Stimulated activated CD8-positive, alpha-beta memory T cell treated with anti-CD3 and anti-CD28 coated beads, Interleukin-7, amount 100 ng/mL, for 1 hour (primary cell): ENCODE data around the gene CCDC60.

Experiments
- DNase-seq, 2 donors: peaks; one replicate each; pipeline ENCODE4 v3.0.0-alpha.2; 2020; ENCODE audit warnings: low read depth in 2 of 2

The CCDC60 gene, protein sequence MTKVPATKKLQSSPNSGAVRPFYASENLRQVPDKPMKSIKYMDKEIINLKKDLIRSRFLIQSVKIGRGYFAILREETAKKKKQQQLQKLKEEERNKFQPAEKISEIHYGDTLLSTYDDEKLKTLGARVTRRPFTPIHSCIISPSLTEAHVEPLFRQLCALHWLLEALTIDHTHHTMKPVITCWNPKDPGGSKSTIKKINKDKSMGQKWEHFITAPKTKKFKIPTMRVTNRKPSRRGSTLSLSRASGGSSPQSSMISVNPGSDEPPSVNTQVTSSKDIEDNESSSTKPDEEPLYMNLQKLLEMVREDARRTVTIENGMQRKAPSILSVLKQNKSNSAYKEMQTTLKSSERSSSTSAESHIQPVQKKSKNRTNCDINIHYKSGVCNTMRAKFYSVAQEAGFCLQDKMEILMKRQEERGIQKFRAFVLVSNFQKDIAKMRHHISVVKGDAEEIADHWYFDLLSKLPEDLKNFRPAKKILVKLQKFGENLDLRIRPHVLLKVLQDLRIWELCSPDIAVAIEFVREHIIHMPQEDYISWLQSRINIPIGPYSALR

DNA sequence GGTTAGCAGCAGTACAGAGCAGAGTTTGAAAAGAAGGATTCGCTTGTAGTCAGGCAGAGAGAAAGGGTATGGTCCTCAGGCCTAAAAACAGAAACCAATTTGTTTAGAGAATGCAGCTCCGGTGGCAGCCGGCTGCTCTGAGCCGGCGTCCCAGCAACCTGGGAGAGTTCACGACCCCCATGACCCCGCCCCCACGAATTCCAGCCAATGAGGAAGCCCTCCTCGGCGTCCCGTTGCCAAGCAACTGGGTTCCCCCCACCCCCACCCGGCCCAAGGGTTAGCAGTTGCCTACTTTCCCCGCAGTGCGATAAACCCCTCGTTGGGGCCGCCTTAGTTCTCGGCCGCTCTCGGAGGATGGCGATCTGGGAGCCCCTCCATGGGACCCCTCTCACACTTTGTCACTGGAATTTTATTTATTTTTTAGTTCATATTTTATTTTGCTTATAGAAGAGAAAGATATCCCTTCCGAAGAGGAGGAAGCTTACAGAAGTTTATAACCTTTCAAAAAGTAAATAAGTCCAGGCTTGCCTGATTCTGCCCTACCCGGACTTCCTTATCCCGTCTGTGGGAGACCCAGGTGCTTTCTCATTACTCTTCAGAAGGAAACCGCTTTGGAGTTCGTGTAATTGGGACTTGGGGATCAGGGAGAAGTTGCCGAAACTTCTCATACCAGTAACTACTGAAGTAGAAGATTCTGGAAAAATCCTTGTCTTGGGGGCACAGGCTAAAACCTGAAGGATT, at the start of gene CCDC60:
CCDC60 (plus strand) TSS at position 300 of the 741 bp plus-strand sequence. CDS start 448 bp downstream, outside the sequence.
- DNase-seq: no peak

DNA sequence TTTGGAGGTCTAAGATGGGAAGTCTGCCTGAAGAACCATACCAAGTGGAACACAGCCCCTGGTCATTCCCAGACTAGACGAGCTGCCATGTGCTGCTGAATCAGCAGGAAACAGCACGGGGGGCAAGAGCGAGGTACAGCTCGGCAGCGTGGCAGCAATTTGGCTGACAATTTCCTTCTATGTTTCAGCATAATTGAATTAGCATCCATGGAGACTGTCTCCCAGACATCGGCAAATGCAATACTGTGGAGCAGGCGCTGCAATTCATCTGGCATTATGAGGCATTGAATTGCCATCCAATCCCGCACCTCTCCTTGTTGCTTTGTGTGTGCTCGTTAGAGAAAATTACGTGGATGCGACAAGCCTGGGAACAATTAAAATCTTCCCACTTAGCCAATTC, 46.0 kb upstream of the CCDC60 start:
- no peak for DNase-seq

DNA sequence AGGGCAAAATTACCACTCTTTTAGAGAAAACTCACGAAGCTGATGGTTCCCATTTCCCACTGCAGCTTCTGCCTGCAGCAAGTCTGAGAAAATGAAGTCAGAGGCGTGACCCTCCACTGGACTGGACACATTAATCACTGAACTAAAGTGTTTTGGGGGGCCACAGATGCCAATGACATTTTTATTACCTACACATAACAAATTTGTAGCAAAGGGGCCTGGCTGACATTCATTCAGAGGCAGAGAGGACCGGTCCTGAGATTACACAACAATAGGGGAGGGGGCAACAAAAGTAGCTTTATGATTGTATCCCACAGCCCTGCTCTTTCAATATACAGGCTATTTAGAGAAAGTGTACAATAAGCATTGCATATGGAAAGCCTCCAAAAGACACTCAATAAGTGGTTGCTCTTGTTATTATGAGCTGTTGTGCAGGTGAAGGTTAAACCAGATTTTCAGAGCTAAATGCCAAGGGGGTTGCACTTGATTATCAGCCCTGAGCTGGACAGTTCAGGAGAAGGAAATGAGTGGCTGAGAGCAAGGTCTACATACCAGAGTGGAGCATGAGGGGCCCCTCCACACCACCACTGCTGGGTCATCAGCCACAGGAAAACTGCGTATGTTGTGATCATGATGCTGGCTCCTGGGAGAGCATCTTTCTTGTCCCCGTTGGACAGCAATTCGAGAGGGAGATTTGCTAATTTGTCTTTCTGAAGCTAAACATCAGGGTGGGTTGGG, 41.5 kb upstream of the CCDC60 start:
- DNase-seq: no peak

DNA sequence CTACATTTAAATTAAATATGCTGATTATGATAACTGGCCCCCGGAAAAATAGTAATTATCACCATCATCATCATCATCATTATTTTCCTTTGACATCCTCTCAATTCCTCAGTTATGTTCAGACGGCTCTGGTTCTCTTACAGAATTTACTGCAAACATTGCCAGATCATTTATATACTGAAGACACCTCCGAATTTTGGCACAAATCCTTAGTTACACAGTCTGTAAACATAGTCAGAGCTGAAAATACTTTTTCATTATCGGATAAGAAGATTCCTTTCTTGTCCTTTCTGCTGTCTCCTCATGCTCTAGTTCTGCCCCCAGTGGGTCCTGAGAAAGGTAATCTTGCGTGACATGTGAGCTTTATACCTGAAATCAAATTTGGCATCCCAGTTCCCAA, 40.3 kb upstream of the CCDC60 start:
- no peak for DNase-seq

DNA sequence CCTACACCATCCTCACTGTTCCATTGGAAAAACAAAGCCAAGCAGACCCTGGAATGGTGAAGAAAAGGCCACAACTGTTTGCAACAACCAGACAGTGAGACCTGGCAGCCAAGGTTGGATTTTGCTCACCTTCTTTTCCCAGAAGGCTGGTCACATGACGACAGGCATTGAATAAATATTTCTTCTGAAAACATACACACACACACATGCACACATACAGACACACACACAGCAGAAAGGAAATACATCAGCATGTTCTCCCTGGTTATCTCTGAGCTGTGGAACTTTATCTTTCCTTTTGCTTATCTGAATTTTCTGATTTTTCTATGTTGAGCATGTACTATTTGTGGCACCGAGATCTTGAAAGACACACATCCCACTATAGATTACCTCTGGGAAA, 38.0 kb upstream of the CCDC60 start:
- DNase-seq: no peak

DNA sequence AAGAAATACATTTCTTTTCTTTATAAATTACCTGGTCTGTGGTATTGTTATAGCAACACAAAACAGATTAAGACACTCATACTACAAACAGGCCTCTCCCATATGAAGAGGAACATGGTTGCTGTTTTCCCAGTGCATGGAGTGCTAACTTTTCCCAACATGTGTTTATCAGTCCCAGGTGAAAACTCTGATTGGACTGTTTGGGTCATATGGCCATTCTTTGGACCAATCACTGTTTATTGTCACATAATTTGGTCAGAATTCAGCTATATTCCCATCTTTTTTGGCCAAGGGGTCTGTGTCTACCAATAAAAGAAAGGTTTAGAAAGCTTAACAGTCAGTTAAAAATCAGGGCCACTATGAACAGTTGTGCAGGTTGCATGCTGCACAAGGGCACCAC, 35.4 kb upstream of the CCDC60 start:
- no peak for DNase-seq

DNA sequence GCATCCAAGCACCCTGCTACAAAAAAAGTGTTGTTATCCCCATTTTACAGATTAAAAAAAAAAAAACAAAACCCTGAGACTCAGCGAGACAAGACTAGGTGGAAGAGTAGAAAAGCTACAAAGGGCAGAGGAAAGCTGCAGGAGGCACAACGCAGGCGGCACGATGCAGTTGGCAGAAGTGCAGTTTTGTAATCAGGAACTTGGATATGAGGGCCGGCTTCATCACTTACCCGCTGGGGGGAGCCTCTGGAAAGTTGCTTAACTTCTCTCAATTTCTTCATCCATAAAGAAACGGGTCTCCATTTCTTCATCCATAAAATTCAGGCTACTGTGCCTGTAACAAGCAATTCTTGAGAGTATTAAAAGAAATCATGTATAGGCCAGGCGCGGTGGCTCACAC, 33.1 kb upstream of the CCDC60 start:
- no peak for DNase-seq

DNA sequence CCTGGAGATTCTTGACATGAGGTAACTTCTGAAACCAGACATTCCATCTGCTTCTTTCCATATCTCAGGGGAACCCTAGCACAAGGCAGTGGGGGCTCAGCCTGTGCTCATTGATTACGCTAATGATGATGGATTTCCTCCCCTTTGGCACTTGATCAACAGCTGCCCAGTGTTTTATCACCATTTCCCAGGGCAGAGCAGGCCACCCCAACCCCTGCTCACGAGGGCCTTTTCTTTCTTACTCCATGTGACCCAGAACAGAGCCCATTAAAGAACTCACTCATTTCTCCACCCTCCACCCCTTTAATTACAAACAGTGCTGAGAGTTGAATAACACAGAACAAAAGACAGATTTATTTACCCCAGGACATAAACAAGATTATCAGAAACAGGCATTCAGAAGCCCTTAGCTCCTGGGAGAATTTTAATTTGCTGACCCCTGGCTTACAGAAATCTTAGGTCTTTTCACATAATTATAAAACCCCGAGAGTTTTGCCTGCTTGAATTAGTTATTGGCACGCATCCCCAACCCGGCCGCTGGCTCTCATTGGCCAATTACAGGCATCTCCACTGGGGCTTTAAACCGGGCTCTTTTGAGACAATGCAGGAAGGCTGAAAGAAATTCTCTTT, 32.0 kb upstream of the CCDC60 start:
- DNase-seq: no peak

DNA sequence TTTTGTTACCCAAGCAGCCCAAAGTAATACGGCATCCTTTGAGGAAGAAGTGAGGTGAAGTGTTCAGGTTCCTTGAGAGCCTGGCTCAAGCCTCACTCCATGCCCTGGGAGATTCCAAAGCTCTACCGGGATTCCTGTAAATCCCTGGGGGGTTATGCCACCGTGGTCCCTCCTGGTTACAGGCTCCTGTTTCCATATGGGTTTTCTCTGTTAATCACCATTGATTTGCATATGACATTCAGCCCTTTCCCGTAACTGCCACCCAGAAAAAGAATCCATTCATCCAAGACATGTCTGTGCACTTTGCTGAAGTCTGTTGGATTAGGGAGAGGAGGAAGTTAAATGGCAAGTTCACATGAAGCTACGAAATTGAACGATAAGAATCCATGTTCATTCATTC, 27.9 kb upstream of the CCDC60 start:
- DNase-seq: no peak

DNA sequence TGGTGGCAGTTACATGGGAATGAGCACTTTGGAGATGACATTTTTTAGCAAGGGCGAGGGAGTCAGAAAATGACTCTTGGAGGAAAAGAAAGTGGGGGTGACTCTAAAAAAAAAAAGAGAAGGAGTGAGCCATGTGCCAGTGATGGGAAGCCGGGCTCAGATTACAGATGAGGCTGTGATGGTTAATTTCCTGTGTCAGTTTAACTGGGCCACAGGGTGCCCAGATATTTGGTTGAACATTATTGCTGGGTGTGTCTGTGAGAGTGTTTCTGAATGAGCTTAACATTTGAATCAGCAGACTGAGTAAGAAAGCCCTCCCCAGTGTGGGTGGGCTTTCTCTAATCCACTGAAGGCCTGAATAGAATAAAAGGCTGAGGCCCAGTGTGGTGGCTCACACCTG, 26.8 kb upstream of the CCDC60 start:
- DNase-seq: no peak

DNA sequence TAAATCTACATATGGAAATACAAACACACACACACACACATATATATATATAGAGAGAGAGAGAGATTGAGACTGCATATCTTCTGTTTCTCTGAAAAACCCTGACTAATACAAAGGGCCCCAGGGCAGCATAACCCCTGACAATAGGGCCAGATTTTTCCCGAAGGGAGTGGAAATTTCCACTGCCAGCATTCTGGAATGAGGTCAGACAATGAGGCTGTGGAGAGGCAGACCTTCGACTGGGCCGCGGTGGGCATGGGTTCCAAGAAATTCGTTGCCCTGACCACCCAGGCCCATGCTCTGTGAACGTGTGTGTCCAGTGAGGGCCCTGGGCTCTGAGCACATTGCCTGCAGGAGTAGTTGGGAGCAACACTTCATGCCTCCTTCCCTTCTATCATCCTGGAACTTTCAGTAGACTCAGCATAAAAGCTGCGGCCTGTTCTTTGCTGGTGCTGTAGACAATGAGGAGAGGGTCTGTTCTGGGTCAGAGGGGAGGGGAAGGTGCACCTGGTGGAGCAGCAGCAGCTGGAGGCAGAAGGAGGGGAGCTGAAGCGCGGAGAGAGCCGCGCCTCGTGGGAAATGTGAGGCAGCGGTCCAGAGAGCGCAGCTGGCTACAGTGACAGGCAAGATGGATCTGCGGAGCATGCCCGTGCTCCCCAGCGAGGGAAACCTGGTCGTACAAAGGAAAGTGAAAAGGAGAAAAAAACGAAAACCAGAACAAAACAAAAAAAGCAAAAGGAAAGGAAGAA, 25.6 kb upstream of the CCDC60 start:
- no peak for DNase-seq

DNA sequence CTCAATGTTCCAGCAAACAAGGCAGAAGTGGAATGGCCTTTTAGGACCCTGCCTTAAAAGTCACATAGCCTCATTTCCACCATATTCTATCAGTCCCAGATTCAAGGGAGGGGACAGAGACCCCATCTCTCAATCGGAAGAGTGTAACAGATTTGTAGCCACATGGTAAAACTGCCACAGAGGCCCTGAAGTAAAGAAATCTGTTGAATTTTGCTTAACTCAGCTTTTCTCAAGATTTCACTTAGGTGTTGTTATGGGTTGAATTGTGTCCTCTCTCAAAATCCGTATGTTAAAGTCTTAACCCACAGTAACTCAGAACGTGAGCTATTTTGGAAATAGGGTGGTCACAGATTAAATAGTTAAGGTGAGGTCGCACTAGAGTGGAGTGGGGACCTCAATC, 22.7 kb upstream of the CCDC60 start:
- DNase-seq: no peak

DNA sequence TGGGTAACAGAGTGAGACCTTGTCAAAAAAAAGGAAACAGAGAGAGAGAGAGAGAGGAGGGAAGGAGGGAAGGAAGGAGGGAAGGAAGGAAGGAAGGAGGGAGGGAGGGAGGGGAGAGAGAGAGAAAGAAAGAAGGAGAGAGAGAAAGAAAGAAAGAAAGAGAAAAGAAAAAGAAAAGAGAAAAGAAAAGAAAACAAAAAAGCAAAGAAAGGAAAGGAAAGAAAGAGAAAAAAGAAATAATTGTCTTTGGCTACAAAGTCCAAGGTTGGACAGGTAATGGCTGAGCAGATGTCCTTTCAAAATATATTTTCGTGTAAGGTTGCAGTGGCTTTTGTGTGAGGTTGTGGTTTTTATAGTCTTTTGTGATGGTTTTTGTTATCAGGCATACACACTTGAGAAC, 21.6 kb upstream of the CCDC60 start:
- no peak for DNase-seq

DNA sequence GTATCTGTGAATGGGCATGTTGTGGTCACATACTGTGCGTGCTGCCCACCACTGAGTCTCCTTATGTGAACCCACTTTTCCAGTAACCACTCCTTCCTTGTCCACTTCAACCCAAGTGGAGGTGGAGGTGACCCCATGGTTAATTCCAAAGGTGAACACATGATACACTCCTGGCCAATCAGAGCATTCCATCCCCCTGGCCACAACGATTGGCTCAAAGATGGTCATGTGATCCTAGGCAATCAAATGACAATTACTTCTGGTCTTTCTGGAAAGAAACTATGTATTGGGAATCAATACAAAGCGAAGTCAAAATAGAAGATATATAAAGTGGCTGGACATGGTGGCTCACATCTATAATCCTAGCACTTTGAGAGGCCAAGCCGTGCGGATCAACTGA, 20.2 kb upstream of the CCDC60 start:
- no peak for DNase-seq

DNA sequence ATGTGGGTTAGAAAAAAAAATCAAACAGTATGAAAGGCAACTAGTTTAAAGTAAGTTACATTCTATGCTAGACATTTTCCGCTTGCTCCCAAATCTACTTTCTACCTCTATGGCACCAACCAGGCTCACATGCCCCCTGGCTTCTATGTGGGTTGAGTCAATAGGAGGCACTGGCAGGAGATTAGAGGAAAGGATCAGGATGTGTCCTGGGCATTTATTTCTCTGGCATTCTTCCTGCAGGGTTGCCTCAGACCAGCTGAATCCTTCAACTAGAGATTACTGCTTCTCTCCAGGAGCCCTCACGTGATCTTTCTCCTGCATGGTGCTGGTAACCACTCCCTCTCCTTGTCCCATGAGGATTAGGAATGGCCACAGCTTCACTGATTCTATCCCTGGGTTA, 14.9 kb upstream of the CCDC60 start:
- no peak for DNase-seq

DNA sequence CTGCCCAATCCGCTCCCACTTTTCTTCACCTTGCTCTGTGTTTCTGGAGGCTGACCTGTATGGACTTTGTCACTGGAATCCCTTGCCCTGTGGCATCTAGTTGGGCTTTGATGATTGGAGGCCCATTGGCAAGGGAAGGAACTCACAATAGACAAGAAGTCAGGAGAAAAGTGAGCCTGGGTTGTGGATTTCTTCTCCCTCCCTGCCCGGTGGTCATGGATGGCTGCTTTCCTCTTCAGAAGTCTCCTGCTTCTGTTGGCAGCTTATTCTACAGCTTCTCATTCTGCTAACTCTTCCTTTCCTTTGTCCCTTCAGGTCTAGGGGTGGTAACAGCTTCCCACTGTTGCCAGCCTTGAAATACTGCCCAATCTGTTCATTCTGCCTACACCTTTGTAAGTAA, 13.9 kb upstream of the CCDC60 start:
- no peak for DNase-seq

DNA sequence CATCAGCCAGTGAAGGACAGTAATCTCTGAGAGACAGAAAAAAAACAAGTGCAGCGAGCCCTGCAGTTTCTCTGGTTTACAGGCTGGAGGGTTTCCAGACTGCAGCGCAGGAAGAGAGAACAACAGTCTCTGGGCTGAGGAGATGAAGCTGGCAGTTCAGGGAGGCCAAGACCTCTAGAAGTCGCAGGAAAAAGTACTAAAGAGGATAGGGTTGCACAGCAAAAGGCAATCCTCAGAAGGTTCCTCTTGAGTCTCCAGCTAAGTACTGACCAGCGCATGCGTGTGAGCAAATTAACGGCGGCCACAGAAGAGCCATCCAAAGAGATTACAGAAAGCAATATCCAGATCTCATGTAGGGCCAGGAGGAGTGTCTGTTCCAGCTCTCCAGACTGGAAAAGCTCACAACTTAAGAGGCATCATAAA, 12.2 kb upstream of the CCDC60 start:
- DNase-seq: no peak

DNA sequence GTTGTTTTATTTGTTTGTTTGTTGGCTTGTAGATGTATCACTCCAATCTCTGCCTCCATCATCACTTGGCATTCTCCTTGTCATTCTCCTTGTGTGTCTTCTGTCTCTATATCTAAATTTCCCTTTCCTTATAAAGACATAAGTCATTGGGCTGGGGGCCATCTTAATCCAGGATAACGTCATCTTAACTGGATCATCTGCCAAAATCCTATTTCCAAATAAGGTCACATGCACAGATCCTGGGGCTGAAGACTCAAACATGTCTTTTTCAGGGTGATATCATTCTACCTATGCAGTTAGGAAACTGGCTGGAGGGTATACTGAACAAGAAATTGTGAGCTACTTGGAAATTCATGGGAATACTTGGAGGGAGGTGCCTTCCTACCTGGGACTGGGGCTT, 8.7 kb upstream of the CCDC60 start:
- DNase-seq: no peak

DNA sequence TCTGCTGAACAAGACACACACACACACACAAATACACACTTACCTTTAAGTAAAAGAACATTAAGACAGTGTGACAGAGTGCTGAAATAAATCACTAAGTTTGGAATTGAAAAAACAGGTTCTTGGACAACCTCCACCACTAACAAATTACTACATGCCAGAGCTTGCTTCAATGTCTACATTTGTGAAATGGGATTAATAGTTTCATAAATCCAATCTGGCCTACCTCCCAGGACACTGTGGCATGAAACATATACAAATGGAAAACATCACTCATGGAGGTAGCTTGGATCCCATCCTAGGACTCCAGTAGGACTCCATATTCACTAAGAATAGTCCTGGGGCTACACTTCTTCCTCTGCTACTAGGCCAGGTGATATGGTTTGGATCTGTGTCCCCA, 8.2 kb upstream of the CCDC60 start:
- DNase-seq: no peak

DNA sequence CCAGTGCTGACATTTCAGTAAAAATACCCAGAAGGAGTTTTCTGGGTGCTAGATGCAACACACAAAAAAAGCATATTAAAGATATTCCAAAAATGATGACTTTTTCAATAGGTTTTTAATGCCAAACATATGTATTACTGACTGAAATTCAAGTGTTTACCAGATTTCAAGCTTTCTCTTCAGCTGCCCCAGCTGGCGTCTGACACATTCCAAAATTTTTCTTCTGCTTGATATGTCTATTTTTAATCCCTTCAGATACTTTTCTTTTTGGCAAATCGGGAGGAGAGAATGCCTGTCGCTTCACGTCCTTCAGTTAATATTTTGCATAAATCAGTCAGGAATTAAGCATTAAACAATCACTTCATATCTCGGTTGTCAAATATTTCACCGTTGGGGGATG, 7.1 kb upstream of the CCDC60 start:
- DNase-seq: no peak

DNA sequence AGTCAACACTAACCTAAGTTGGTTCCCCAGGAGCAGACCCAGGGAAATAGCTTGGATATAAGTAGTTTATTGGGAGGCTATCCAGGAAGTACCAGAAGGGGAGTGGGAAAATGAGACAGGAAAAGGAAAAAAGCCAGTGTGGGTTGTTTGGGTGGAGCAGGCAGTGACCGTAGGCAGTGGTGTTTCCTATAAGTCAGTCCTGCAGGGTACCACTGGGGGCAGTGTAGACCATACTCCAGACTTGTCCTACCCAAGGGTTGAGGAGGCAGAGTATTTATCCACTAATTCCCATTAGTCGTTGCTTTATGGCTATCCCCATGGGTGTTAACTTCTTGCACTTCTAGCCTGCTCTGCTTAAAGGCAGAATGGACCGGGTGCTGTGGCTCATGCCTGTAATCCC, 6.4 kb upstream of the CCDC60 start:
- DNase-seq: no peak
